OCI-LY7 (cell line): ENCODE data around the gene NSD1. TPM values are rescaled to one million over a fixed set of nuclear protein-coding genes. Genes with fewer than 3 reads are reported as not detected.

Experiments used
- BruUV-seq: library from RNA; stranded (reverse); fragments of 400-500 nt; replicated peaks from 2 replicates; lab custom pipeline; 2021; lab: Mats Ljungman, UMichigan
- CTCF ChIA-PET: fragments of 300-600 bp; sonication (Branson Sonifier 250); formaldehyde crosslinking; loops from one replicate; lab custom pipeline; 2022; ENCODE audit warnings: antibody characterized with exemption; ENCODE audit not compliant: unreplicated experiment; lab: Charles Lee
- POLR2A ChIA-PET: fragments of 300-600 bp; sonication (Branson Sonifier 250); formaldehyde crosslinking; loops from one replicate; lab custom pipeline; 2022; ENCODE audit warnings: antibody characterized with exemption; lab: Charles Lee
- DNase-seq: peaks from one replicate; pipeline ENCODE4 v3.0.0-alpha.2; 2015; ENCODE audit warnings: low spot score
- H2AFZ ChIP-seq: fragments of 200-600 bp; sonication (generic), shearing (Covaris generic); 2 replicates; pipeline ENCODE4 v1.6.1; 2014; ENCODE audit warnings: mild to moderate bottlenecking, antibody characterized with exemption, low read length, moderate library complexity
- H3K27ac ChIP-seq: fragments of 200-600 bp; sonication (generic); 2 replicates; pipeline ENCODE4 v1.5.1; 2014; ENCODE audit warnings: mixed run types, low read depth, mild to moderate bottlenecking, moderate library complexity, low read length, inconsistent platforms; ENCODE audit not compliant: poor library complexity, severe bottlenecking
- H3K36me3 ChIP-seq: fragments of 200-600 bp; sonication (generic); 2 replicates; pipeline ENCODE4 v1.6.1; 2014; ENCODE audit warnings: mild to moderate bottlenecking, antibody characterized with exemption, low read length, moderate library complexity, mixed read lengths; ENCODE audit not compliant: insufficient read depth
- H3K4me1 ChIP-seq: fragments of 200-600 bp; sonication (generic); 2 replicates; pipeline ENCODE4 v1.5.1; 2014; ENCODE audit warnings: mild to moderate bottlenecking, low read length; ENCODE audit not compliant: insufficient read depth, poor library complexity, severe bottlenecking
- H3K4me2 ChIP-seq: fragments of 200-600 bp; sonication (generic); 2 replicates; pipeline ENCODE4 v1.6.1; 2014; ENCODE audit warnings: mild to moderate bottlenecking, low read length
- H3K4me3 ChIP-seq: fragments of 200-600 bp; sonication (generic); 2 replicates; pipeline ENCODE4 v1.5.1; 2014; ENCODE audit warnings: mild to moderate bottlenecking, low read depth, low read length; ENCODE audit not compliant: poor library complexity, severe bottlenecking
- H3K79me2 ChIP-seq: fragments of 200-600 bp; sonication (generic); 2 replicates; pipeline ENCODE4 v1.6.1; 2016; ENCODE audit warnings: low read depth, mild to moderate bottlenecking, low read length, moderate library complexity, mixed read lengths; ENCODE audit not compliant: insufficient read depth
- H3K9me2 ChIP-seq: fragments of 200-600 bp; sonication (generic); 2 replicates; pipeline ENCODE4 v1.6.1; 2016; ENCODE audit warnings: mild to moderate bottlenecking, low read length, mixed read lengths; ENCODE audit not compliant: insufficient read depth
- H3K9me3 ChIP-seq: fragments of 200-600 bp; sonication (generic); 2 replicates; pipeline ENCODE4 v1.6.1; 2014; ENCODE audit warnings: mild to moderate bottlenecking, mixed run types, low read length, mixed read lengths
- H4K20me1 ChIP-seq: fragments of 200-600 bp; sonication (generic); 2 replicates; pipeline ENCODE4 v1.6.1; 2014; ENCODE audit warnings: mild to moderate bottlenecking, antibody characterized with exemption, low read length, moderate library complexity, mixed read lengths; ENCODE audit not compliant: insufficient read depth
- CTCF ChIP-seq: fragments of 200-600 bp; sonication (generic); conservative IDR thresholded peaks from 2 replicates; pipeline ENCODE4 v1.5.1; 2014; ENCODE audit warnings: mild to moderate bottlenecking, antibody characterized with exemption, low read length, moderate library complexity, mixed read lengths
- EZH2phosphoT487 ChIP-seq: fragments of 200-600 bp; sonication (generic); IDR thresholded peaks from 2 replicates; pipeline ENCODE4 v1.6.1; 2018; ENCODE audit warnings: low read depth, borderline replicate concordance, mild to moderate bottlenecking, mixed run types, antibody characterized with exemption, low read length, moderate library complexity, mixed read lengths
- intact Hi-C: fragments of 100-400 bp; cut with micrococcal nuclease; formaldehyde crosslinking; loops from one replicate; pipeline ENCODE4 v1.10.0; 2022; ENCODE audit not compliant: unreplicated experiment
- total RNA-seq, 2 experiments: library from RNA; depleted of rRNA in 1 of 2; stranded (reverse); fragments of >200 nt in 1 of 2; shearing (Covaris generic) in 1 of 2; gene quantifications; 2 replicates each; pipeline ENCODE4 v1.2.3, GENCODE V29; 2014 to 2022

NSD1 gene
- total RNA-seq, 2 experiments from 2014 or later = 64.3 to 142 TPM

- Histone ChIP-seq H3K36me3 (no peaks in the 10 kb centered on the region), H3K4me1 (peaks cover 27% of the 10 kb centered on the region), H3K9me2 (no peaks in the 10 kb centered on the region), H3K27ac (no peak overlapping the region), H3K9me3 (no peaks in the 10 kb centered on the region), H4K20me1 (no peaks in the 10 kb centered on the region), H3K4me2 (peak overlapping the region; percentile 83), H3K4me3 (peak overlapping the region; percentile 66), H3K79me2 (no peaks in the 10 kb centered on the region), H2AFZ (peak overlapping the region; percentile 69; the same call in 1 of the 2 replicates)
- intact Hi-C loops = loop anchor here (10.0 kb wide), 1 partner anchor 423 kb away; no protein-coding TSS in a partner anchor
- POLR2A ChIA-PET = interaction anchor here (1.4 kb wide), 1 partner anchor 26 kb away, joined by 4 read pairs; no protein-coding TSS in a partner anchor
- TF ChIP-seq EZH2phosphoT487 = no peak
- TF ChIP-seq CTCF = no peak
- BruUV-seq = no TSS peak
- no peak for DNase-seq
- CTCF ChIA-PET = interaction anchor here (0.6 kb wide), 1 partner anchor 25 kb away, joined by 13 read pairs; no protein-coding TSS in a partner anchor
Measured at GRCh38 chr5:177087398-177088005, 46.1 kb upstream of the NSD1 start.

GRCh38 chr5:177089127-177089526 is 44.4 kb upstream of the NSD1 start:
- intact Hi-C loops = loop anchor here (10.0 kb wide), 1 partner anchor 424 kb away; no protein-coding TSS in a partner anchor
- CTCF ChIA-PET = no interaction called here

More at GRCh38 chr5:177089127-177089526, 44.4 kb upstream of the NSD1 start:
- POLR2A ChIA-PET = no interaction called here
- no peak overlapping the region for H3K4me2 ChIP-seq
- H3K9me3 ChIP-seq = no peaks in the 10 kb centered on the region
- H2AFZ ChIP-seq = no peak overlapping the region
- H4K20me1 ChIP-seq = no peaks in the 10 kb centered on the region
- no peaks in the 10 kb centered on the region for H3K79me2 ChIP-seq
- BruUV-seq = no TSS peak
- peaks cover 27% of the 10 kb centered on the region for H3K4me1 ChIP-seq
- no peak for TF ChIP-seq EZH2phosphoT487
- TF ChIP-seq CTCF = no peak
- H3K27ac ChIP-seq = no peak overlapping the region
- no peaks in the 10 kb centered on the region for H3K9me2 ChIP-seq
- H3K4me3 ChIP-seq = no peak overlapping the region
- no peak for DNase-seq
- H3K36me3 ChIP-seq = no peaks in the 10 kb centered on the region
